SK-N-DZ (cell line): ENCODE measurements around the gene OR6K3.

ENCODE experiments used
- DNase-seq: peaks from one replicate; pipeline ENCODE4 v3.0.0-alpha.2; 2015; ENCODE audit warnings: low spot score

The OR6K3 gene

GRCh38 chr1:158687037-158687436 is 33.5 kb downstream of the OR6K3 start:
- DNase-seq = no peak

- DNase-seq = no peak
Measured at GRCh38 chr1:158686111-158687009, 34.2 kb downstream of the OR6K3 start, which contains the start of gene SPTA1. Gene SPTA1, minus strand, starts transcription at chr1:158686715. Its CDS starts 198 bp downstream, at chr1:158686517.

- DNase-seq = no peak
Measured at GRCh38 chr1:158685085-158685484, 35.4 kb downstream of the OR6K3 start.

- no peak for DNase-seq
Measured at GRCh38 chr1:158681606-158682005, 38.9 kb downstream of the OR6K3 start.

- no peak for DNase-seq
Measured at GRCh38 chr1:158679289-158679688, 41.2 kb downstream of the OR6K3 start.

- no peak for DNase-seq
Measured at GRCh38 chr1:158675563-158676323, 44.8 kb downstream of the OR6K3 start.

GRCh38 chr1:158674302-158674701 is 46.2 kb downstream of the OR6K3 start:
- no peak for DNase-seq
